SU-DHL-6 (cell line): ENCODE measurements around the gene RARB.

Source experiments
- EZH2phosphoT487 ChIP-seq: fragments of 200-600 bp; sonication (generic), shearing (Covaris generic); conservative IDR thresholded peaks from 2 replicates; pipeline ENCODE4 v1.6.1; 2018; ENCODE audit warnings: mild to moderate bottlenecking, antibody characterized with exemption, low read length, moderate library complexity, mixed read lengths
- TF ChIP-seq, protein P1 (sequence below): fragments of 200-600 bp; sonication (generic); IDR thresholded peaks from one replicate; pipeline ENCODE4 v1.5.1; 2017; ENCODE audit warnings: antibody characterized with exemption, mild to moderate bottlenecking, low read length, moderate library complexity; ENCODE audit not compliant: insufficient read depth, poor library complexity, severe bottlenecking

DNA sequence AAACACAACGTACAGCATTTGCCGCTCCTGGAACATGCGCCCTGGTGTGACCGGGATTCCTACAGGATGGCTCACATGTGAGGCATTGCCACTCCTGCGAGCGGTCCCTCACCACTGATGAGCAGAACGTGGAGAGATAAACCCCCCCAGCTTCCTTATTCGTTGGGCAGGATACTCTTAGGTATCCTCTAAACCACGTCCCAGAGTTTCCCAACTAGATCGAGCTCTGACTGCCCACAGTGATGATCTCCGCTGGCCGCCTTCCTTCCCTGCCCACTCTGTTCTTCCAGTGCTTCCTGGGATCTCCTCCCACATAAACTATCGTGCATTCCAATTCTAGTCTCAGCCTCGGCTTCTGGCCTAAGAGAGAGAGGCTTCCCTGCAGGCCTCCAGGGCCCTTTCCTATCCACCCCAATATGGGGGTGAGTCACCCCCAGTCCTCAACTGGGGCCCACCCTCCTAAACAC lies 144.9 kb downstream of the RARB start:
- TF ChIP-seq, protein P1, sequence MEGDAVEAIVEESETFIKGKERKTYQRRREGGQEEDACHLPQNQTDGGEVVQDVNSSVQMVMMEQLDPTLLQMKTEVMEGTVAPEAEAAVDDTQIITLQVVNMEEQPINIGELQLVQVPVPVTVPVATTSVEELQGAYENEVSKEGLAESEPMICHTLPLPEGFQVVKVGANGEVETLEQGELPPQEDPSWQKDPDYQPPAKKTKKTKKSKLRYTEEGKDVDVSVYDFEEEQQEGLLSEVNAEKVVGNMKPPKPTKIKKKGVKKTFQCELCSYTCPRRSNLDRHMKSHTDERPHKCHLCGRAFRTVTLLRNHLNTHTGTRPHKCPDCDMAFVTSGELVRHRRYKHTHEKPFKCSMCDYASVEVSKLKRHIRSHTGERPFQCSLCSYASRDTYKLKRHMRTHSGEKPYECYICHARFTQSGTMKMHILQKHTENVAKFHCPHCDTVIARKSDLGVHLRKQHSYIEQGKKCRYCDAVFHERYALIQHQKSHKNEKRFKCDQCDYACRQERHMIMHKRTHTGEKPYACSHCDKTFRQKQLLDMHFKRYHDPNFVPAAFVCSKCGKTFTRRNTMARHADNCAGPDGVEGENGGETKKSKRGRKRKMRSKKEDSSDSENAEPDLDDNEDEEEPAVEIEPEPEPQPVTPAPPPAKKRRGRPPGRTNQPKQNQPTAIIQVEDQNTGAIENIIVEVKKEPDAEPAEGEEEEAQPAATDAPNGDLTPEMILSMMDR: no peak
- TF ChIP-seq EZH2phosphoT487: no peak
